ENCODE results near the gene MSL2. TPM values are rescaled to one million over a fixed set of nuclear protein-coding genes. Genes with fewer than 3 reads are reported as not detected.

MSL2 gene
- total RNA-seq, 2 experiments from 2014 or later = 27.1 to 55.6 TPM

GRCh38 chr3:136114421-136114820 is 81.7 kb downstream of the MSL2 start:
- intact Hi-C loops (cut with micrococcal nuclease; ENCODE audit: unreplicated experiment) = no loop called here
- no peaks in the 10 kb centered on the region for H3K79me2 ChIP-seq (ENCODE audit: insufficient read depth, low read depth, low read length)
- no peak overlapping the region for H3K4me3 ChIP-seq (ENCODE audit: low read depth, low read length, poor library complexity, severe bottlenecking)
- no peaks in the 10 kb centered on the region for H3K9me3 ChIP-seq (ENCODE audit: low read length)
- BruUV-seq (replicated peaks) = no TSS peak
- peaks cover 4% of the 10 kb centered on the region for H3K4me1 ChIP-seq (ENCODE audit: insufficient read depth, low read length, poor library complexity, severe bottlenecking)
- no peaks in the 10 kb centered on the region for H3K36me3 ChIP-seq (ENCODE audit: insufficient read depth, low read length)
- no peak for TF ChIP-seq EZH2phosphoT487 (IDR thresholded peaks at IDR 0.05; ENCODE audit: borderline replicate concordance, low read depth, low read length)
- TF ChIP-seq CTCF (conservative IDR thresholded peaks at IDR 0.05; ENCODE audit: low read length) = no peak
- no peak overlapping the region for H2AFZ ChIP-seq (ENCODE audit: low read length)
- H3K9me2 ChIP-seq (ENCODE audit: insufficient read depth, low read length) = no peaks in the 10 kb centered on the region
- CTCF ChIA-PET (ENCODE audit: unreplicated experiment) = no interaction called here
- no peak overlapping the region for H3K27ac ChIP-seq (ENCODE audit: low read depth, low read length, poor library complexity, severe bottlenecking)
- no peak overlapping the region for H3K4me2 ChIP-seq (ENCODE audit: low read length)
- DNase-seq (ENCODE audit: low spot score) = no peak
- POLR2A ChIA-PET = interaction anchor here (0.6 kb wide), 1 partner anchor 304 kb away, joined by 3 read pairs; no protein-coding TSS in a partner anchor
- no peaks in the 10 kb centered on the region for H4K20me1 ChIP-seq (ENCODE audit: insufficient read depth, low read length)

GRCh38 chr3:136110481-136110880 is 85.7 kb downstream of the MSL2 start:
- no peaks in the 10 kb centered on the region for H3K9me3 ChIP-seq (ENCODE audit: low read length)

More at GRCh38 chr3:136110481-136110880, 85.7 kb downstream of the MSL2 start:
- no TSS peak for BruUV-seq (replicated peaks)
- Histone ChIP-seq H4K20me1 (ENCODE audit: insufficient read depth, low read length) (no peaks in the 10 kb centered on the region), H3K4me1 (ENCODE audit: insufficient read depth, low read length, poor library complexity, severe bottlenecking) (peaks cover 13% of the 10 kb centered on the region), H3K4me2 (ENCODE audit: low read length) (no peak overlapping the region), H3K9me2 (ENCODE audit: insufficient read depth, low read length) (no peaks in the 10 kb centered on the region), H2AFZ (ENCODE audit: low read length) (no peak overlapping the region), H3K27ac (ENCODE audit: low read depth, low read length, poor library complexity, severe bottlenecking) (no peak overlapping the region), H3K79me2 (ENCODE audit: insufficient read depth, low read depth, low read length) (no peaks in the 10 kb centered on the region), H3K4me3 (ENCODE audit: low read depth, low read length, poor library complexity, severe bottlenecking) (no peak overlapping the region), H3K36me3 (ENCODE audit: insufficient read depth, low read length) (no peaks in the 10 kb centered on the region)
- ChIA-PET CTCF (ENCODE audit: unreplicated experiment) (no interaction called here), POLR2A (interaction anchor here (0.6 to 0.9 kb wide), 2 partner anchors 87 to 1178 kb away, joined by 3 read pairs; no protein-coding TSS in a partner anchor)
- intact Hi-C loops (cut with micrococcal nuclease; ENCODE audit: unreplicated experiment) = no loop called here
- no peak for DNase-seq (ENCODE audit: low spot score)
- TF ChIP-seq EZH2phosphoT487 (IDR thresholded peaks at IDR 0.05; ENCODE audit: borderline replicate concordance, low read depth, low read length) (no peak), CTCF (conservative IDR thresholded peaks at IDR 0.05; ENCODE audit: low read length) (no peak)

All from OCI-LY7 (cell line).